Osteoblast (primary cell): ENCODE results near the gene GNAQ. TPM values are rescaled to one million over a fixed set of nuclear protein-coding genes. Genes with fewer than 3 reads are reported as not detected.
A peak's percentile ranks its signal among the peaks of the same experiment; 100 is the strongest.

Experiments used
- DNase-seq: peaks from one replicate; pipeline ENCODE4 v3.0.0; 2011; ENCODE audit warnings: low spot score, mixed read lengths; ENCODE audit not compliant: insufficient read length; ENCODE audit errors: missing footprints
- H2AFZ ChIP-seq: 2 replicates; pipeline ENCODE4 v1.6.0; 2011; ENCODE audit warnings: mild to moderate bottlenecking, low read length
- H3K27ac ChIP-seq: 2 replicates; pipeline ENCODE4 v1.5.1; 2011; ENCODE audit warnings: mild to moderate bottlenecking, low read depth, low read length, moderate library complexity
- H3K27me3 ChIP-seq: 2 replicates; pipeline ENCODE4 v1.6.0; 2012; ENCODE audit warnings: mild to moderate bottlenecking, control low read depth, inconsistent platforms, low read length, moderate library complexity; ENCODE audit not compliant: insufficient read depth
- H3K36me3 ChIP-seq: 2 replicates; pipeline ENCODE4 v1.5.1; 2011; ENCODE audit warnings: mild to moderate bottlenecking, low read length, control low read depth, moderate library complexity; ENCODE audit not compliant: insufficient read depth
- H3K4me1 ChIP-seq: 2 replicates; pipeline ENCODE4 v1.5.1; 2011; ENCODE audit warnings: mild to moderate bottlenecking, low read length, control low read depth, moderate library complexity; ENCODE audit not compliant: insufficient read depth
- H3K4me2 ChIP-seq: 2 replicates; pipeline ENCODE4 v1.6.0; 2011; ENCODE audit warnings: mild to moderate bottlenecking, low read length; ENCODE audit not compliant: insufficient read depth
- H3K4me3 ChIP-seq: fragments of 200-600 bp; sonication (generic); 3 replicates; pipeline ENCODE4 v1.5.1; 2012; ENCODE audit warnings: mild to moderate bottlenecking, low read length, inconsistent platforms; ENCODE audit not compliant: insufficient read depth
- H3K79me2 ChIP-seq: 2 replicates; pipeline ENCODE4 v1.6.0; 2012; ENCODE audit warnings: mild to moderate bottlenecking, low read length, control low read depth, inconsistent platforms; ENCODE audit not compliant: insufficient read depth
- H3K9me3 ChIP-seq: 2 replicates; pipeline ENCODE4 v1.5.1; 2011; ENCODE audit warnings: low read depth, low read length, control low read depth
- H4K20me1 ChIP-seq: 2 replicates; pipeline ENCODE4 v1.6.0; 2012; ENCODE audit warnings: mild to moderate bottlenecking, low read length, control low read depth; ENCODE audit not compliant: insufficient read depth
- CTCF ChIP-seq: IDR thresholded peaks from 2 replicates; pipeline ENCODE4 v1.5.1; 2011; ENCODE audit warnings: mild to moderate bottlenecking, low read depth, low read length, moderate library complexity; ENCODE audit errors: extremely low read depth
- total RNA-seq: library from RNA; depleted of rRNA; stranded (reverse); fragments of >200 nt; gene quantifications from 2 replicates; pipeline ENCODE4 v1.2.3, GENCODE V29; 2012

The GNAQ gene
- total RNA-seq, 1 donor, result 64.8 TPM

- Histone ChIP-seq H2AFZ (no peak overlapping the region), H3K4me1 (peaks cover 12% of the 10 kb centered on the region), H3K36me3 (no peaks in the 10 kb centered on the region), H3K27me3 (no peaks in the 10 kb centered on the region), H3K27ac (peak overlapping the region; percentile 21), H3K9me3 (no peaks in the 10 kb centered on the region), H3K79me2 (peaks cover 34% of the 10 kb centered on the region), H3K4me2 (no peak overlapping the region), H4K20me1 (no peaks in the 10 kb centered on the region), H3K4me3 (no peak overlapping the region)
- no peak for TF ChIP-seq CTCF
- DNase-seq, result no peak
Measured at GRCh38 chr9:77830618-77831285, 200.9 kb downstream of the GNAQ start.

GRCh38 chr9:77829420-77829819 lies 202.2 kb downstream of the GNAQ start:
- no peak for DNase-seq
- H3K27me3 ChIP-seq, result no peaks in the 10 kb centered on the region
- no peak overlapping the region for H3K27ac ChIP-seq
- no peak for TF ChIP-seq CTCF
- H3K9me3 ChIP-seq, result no peaks in the 10 kb centered on the region
- H3K4me1 ChIP-seq, result peaks cover 12% of the 10 kb centered on the region
- no peaks in the 10 kb centered on the region for H4K20me1 ChIP-seq
- no peak overlapping the region for H3K4me2 ChIP-seq
- no peaks in the 10 kb centered on the region for H3K36me3 ChIP-seq
- H2AFZ ChIP-seq, result no peak overlapping the region
- peaks cover 34% of the 10 kb centered on the region for H3K79me2 ChIP-seq
- H3K4me3 ChIP-seq, result no peak overlapping the region

- Histone ChIP-seq H3K27ac (no peak overlapping the region), H3K4me3 (no peak overlapping the region), H3K36me3 (no peaks in the 10 kb centered on the region), H3K27me3 (no peaks in the 10 kb centered on the region), H3K79me2 (peaks cover 27% of the 10 kb centered on the region), H3K9me3 (no peaks in the 10 kb centered on the region), H4K20me1 (no peaks in the 10 kb centered on the region), H2AFZ (no peak overlapping the region), H3K4me2 (peak overlapping the region; percentile 22), H3K4me1 (peaks cover 18% of the 10 kb centered on the region)
- DNase-seq, result no peak
- no peak for TF ChIP-seq CTCF
Measured at GRCh38 chr9:77827104-77827784, 204.4 kb downstream of the GNAQ start.

GRCh38 chr9:77826621-77827020 lies 205.0 kb downstream of the GNAQ start:
- peaks cover 24% of the 10 kb centered on the region for H3K4me1 ChIP-seq
- H3K4me3 ChIP-seq, result no peak overlapping the region
- no peaks in the 10 kb centered on the region for H3K9me3 ChIP-seq
- H3K36me3 ChIP-seq, result no peaks in the 10 kb centered on the region
- H3K27me3 ChIP-seq, result no peaks in the 10 kb centered on the region
- no peaks in the 10 kb centered on the region for H4K20me1 ChIP-seq
- no peak overlapping the region for H2AFZ ChIP-seq
- no peak for DNase-seq
- H3K79me2 ChIP-seq, result peaks cover 27% of the 10 kb centered on the region
- peak overlapping the region; percentile 22 for H3K4me2 ChIP-seq
- no peak for TF ChIP-seq CTCF
- no peak overlapping the region for H3K27ac ChIP-seq
